ENCODE results near the gene OTUD5. TPM values are rescaled to one million over a fixed set of nuclear protein-coding genes. Genes with fewer than 3 reads are reported as not detected.

Gene OTUD5, protein sequence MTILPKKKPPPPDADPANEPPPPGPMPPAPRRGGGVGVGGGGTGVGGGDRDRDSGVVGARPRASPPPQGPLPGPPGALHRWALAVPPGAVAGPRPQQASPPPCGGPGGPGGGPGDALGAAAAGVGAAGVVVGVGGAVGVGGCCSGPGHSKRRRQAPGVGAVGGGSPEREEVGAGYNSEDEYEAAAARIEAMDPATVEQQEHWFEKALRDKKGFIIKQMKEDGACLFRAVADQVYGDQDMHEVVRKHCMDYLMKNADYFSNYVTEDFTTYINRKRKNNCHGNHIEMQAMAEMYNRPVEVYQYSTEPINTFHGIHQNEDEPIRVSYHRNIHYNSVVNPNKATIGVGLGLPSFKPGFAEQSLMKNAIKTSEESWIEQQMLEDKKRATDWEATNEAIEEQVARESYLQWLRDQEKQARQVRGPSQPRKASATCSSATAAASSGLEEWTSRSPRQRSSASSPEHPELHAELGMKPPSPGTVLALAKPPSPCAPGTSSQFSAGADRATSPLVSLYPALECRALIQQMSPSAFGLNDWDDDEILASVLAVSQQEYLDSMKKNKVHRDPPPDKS
- total RNA-seq, result 28.5 and 42.8 TPM in 2 replicates

DNA sequence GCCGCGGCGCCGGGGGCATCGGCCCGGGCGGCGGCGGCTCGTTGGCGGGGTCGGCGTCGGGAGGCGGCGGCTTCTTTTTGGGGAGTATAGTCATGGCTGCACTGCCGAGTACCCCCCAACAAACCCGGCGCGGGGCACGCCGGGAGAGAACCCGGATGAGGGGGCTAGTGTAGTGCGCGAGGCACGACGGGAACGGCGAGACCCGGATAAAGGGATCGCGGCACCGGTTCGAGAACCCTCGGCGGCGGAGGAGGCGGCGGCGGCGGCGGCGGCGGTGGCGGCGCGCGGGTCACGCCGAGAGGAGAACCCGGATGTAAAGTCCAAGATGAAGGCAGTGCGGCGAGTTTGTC lies at the start of gene OTUD5:
OTUD5 (minus strand) TSS at position 131 of the 350 bp plus-strand sequence; CDS start at position 94, 37 bp downstream.

DNA sequence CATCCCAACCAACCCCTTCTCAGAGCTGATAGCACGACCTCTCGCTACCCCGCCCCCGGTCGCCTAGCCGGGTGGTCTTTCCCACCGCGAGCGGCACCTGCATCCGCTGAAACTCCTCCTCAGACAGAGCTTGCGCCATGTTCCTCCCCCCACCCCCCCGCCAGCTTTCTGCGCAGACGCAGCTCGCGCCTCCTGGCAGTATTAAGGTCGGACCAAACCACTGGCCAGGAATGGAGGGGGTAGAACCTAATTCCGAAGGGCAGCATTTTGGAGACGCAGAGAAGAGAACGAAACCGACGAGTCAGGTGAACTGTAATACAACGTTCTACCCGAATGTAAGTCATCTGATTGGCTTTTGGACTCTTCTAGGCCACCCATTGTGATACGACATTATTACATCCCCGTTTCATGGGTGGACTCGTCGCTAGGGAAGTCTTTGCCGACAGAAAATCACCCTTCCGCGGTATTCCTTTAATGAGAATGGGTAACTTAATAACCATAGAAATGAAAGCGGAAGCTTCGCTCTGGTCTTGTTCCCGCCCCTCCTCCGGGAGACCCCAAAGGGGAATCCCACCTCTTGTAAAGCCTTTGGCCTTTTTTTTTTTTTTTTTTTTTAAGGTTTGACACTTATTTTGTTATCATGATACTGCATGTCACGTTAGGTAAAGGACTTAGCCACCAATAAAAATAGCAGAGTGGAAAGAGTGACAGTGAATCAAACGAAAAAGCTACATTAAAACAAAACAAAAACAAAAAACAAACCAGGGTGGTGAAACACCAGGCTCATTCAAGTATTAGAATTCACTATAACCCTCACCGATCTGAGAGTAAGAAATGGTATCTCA lies 44.9 kb upstream of the OTUD5 start, which contains the start of gene GRIPAP1:
GRIPAP1 (minus strand) TSS at position 174 of the 845 bp plus-strand sequence; CDS start at position 139, 35 bp downstream.

DNA sequence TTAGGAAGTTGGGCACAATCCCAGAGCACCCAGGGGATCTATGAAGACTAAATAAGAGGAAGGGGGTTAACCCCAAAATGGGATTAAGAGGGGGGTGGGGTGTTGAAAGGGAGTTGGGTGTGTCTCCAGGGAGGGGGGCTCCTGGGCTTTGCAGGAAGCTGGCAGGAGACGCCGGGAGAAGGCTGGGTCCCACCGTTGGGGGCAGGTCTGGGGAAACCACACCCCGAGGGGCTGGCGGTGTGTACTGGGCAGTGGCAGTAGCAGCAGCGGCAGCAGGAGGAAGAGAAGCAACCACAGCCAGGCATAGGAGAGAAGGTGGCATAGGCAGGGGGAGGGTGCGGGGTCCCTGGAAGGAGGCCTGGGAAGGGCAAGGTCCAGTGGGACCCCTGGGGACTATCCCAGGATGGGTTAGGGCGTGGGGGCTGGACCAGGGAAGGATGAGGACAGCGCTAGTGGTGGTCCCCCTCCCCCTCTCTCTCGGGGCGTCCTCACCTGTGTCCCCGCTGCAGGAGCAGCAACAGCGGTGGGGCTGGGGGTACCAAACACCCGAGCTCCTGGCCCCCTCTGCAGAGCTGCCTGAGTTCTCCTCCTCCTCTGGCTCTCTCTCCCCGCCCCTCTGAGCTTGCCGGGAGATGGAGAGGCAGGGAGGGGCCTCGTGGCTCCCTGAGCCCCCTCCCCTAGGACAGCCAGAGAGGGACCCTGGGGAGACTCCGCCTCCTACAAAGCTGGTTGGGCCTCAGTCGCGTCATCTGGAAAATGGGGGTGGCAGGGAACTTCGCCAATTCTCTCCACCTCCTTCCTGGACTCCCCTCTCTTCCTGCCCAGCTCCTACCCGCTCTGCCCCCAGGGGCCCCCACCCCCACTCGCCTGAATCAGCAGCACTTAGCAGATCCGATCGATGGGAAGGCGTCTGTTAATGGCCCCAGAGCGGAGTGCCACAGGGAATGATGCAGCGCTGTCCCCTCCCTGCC lies 14.1 kb upstream of the OTUD5 start, which contains the start of gene KCND1:
KCND1 (minus strand) TSS at position 596 of the 971 bp plus-strand sequence. CDS start 1,573 bp downstream, outside the sequence.

DNA sequence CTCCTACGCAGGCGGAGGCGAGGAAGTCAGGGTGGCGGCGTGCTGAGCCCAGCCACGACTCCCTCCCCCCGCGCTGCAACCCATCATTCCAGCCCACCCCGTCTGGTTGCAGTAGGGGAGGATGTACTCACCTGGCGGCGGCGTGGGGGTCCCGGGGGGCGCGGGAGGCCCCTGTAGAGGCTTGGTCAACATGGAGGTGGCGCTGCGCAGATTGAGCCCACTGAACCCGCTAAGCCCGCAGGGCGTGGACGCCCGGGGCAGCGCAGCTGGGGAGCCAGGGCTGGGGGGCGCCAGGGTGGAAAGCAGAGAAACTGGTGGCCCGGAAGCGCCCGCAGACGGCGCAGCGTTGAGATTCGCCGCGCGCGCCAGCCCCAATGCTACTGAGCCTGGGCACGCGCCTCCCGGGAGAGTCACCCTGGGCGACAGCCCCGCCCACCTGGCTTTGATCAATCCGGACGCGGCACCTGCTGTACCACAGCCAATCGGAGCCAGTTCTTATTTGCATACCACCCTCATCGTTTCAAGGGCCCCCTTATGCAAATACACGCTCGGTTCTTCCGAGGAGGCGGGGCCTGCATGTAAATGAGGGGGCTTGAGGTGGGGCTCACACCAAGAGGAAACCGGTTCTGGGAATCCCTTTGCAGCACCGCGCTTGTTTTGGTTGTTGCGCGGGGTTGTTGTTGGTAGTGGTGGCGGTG lies 38.6 kb downstream of the OTUD5 start, which contains the start of gene PIM2:
PIM2 (minus strand) TSS at position 382 of the 698 bp plus-strand sequence; CDS start at position 192, 190 bp downstream.

DNA sequence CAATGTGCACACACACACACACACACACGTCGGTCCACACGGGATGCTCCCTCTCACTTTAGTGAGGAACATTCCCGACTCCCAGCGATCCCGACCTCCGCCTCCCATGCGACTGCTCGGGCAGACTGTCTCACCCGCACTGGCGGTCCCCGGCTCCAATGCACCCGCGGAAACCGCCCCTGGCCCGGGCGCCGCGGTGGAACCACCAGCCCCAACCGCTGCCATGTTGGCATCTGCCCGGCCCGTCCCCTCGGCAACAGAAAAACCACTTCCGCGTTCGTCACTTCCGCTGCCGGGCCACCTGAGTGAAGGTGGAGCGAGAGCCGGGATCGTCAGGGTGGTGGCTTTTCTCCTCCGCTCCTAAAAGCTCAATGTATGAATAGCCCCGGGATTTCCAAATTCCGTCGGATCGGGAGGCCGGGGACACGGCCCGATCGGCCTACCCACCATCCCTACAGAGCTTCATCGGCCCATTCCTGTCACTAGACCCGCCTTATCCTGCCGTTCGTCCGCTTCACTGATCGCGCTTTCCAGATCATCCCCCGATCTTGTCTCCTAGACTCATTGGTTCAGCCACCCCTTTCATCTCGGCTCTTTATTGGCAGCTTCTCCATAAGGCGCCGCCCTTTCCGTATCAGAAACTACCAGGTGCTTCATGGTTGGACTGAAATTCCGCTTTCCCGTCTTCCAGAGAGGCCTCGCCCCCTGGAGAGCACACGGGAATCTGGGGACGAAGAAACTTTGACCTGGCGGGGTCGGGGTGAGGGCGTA lies 45.8 kb downstream of the OTUD5 start, which contains the start of gene SLC35A2:
SLC35A2 (minus strand) TSS at position 235 of the 771 bp plus-strand sequence; CDS start at position 225, 10 bp downstream.

DNA sequence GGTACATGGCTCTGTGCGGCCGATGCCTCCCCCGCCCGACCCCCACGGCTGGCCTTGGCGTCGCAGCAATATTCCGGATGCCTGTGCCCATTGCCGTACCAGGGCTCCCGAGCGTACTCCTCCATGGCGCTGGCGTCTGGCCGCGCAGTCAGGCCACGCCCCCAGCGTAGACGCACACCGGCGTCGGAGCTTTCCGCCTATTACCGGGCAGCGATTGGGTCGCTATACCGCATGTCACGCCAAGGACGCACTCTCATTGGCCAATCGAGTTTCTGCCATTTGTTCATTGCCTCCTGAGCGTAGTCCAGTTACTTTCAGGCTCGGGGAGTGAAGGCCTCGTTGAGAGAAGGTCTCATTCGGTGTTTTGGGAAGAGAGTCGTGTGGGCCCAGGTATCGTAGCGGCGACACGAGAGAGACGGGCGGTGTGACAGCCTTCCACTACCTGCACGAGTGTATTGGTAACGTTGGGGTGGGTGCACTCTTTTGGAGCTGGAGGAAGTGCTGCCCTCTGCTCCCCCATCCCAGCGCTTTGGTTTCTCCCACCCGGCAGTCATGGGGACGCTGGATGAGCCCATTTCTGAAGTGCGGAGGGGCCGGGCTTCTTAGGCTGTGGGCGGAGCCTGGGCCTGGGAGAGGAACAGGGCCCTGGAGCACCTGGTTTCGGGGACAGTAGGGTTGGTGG lies 59.6 kb downstream of the OTUD5 start, which contains the start of the genes PQBP1 and TIMM17B:
PQBP1 (plus strand) TSS at position 306 of the 682 bp plus-strand sequence. CDS start 580 bp downstream, outside the sequence.
TIMM17B (minus strand) TSS at position 144 of the 682 bp plus-strand sequence; CDS start at position 125, 19 bp downstream.

Other genes with a start within 250 kb of the OTUD5 start
- not detected in 2 replicates for gene GLOD5, start 195.9 kb downstream of the OTUD5 start, total RNA-seq
- not detected in 2 replicates for gene GATA1, start 171.0 kb downstream of the OTUD5 start, total RNA-seq
- 24.8 and 42.2 TPM in 2 replicates for gene HDAC6, start 155.5 kb downstream of the OTUD5 start, total RNA-seq
- gene ERAS, start 131.1 kb downstream of the OTUD5 start, total RNA-seq, result not detected in 2 replicates
- 0.65 and 3.2 TPM in 2 replicates for gene PCSK1N, start 122.0 kb downstream of the OTUD5 start, total RNA-seq
- gene TIMM17B, start 59.8 kb downstream of the OTUD5 start, total RNA-seq, result 39.6 and 61.8 TPM in 2 replicates
- gene PQBP1, start 59.7 kb downstream of the OTUD5 start, total RNA-seq, result 50.2 and 53.3 TPM in 2 replicates
- gene SLC35A2, start 46.0 kb downstream of the OTUD5 start, total RNA-seq, result 27.7 and 39.3 TPM in 2 replicates
- 7.7 and 10.3 TPM in 2 replicates for gene PIM2, start 38.6 kb downstream of the OTUD5 start, total RNA-seq
- 1.8 and 2.4 TPM in 2 replicates for gene KCND1, start 14.2 kb upstream of the OTUD5 start, total RNA-seq
- 14.3 and 14.9 TPM in 2 replicates for gene GRIPAP1, start 44.7 kb upstream of the OTUD5 start, total RNA-seq
- gene TFE3, start 85.8 kb upstream of the OTUD5 start, total RNA-seq, result 57.7 and 85.8 TPM in 2 replicates
- 1.4 and 4.0 TPM in 2 replicates for gene CCDC120, start 101.4 kb upstream of the OTUD5 start, total RNA-seq
- gene PRAF2, start 116.4 kb upstream of the OTUD5 start, total RNA-seq, result 27.6 and 31.5 TPM in 2 replicates
- 58.1 and 64.8 TPM in 2 replicates for gene WDR45, start 122.3 kb upstream of the OTUD5 start, total RNA-seq
- 23.1 and 25.0 TPM in 2 replicates for gene GPKOW, start 166.1 kb upstream of the OTUD5 start, total RNA-seq
- gene MAGIX, start 205.2 kb upstream of the OTUD5 start, total RNA-seq, result 0.40 and 3.4 TPM in 2 replicates
- 59.4 and 80.9 TPM in 2 replicates for gene PLP2, start 214.3 kb upstream of the OTUD5 start, total RNA-seq
- gene PRICKLE3, start 228.8 kb upstream of the OTUD5 start, total RNA-seq, result 9.4 and 20.1 TPM in 2 replicates
- gene SYP, start 242.6 kb upstream of the OTUD5 start, total RNA-seq, result 0.13 TPM in 1 of 2 replicates, not detected in the other

All from epithelial cell of alveolus of lung (primary cell).